IMR-90 (cell line): Measurements from ENCODE around the gene RIPOR3.

Experiments
- BHLHE40 ChIP-seq: fragments of 150-350 bp; IDR thresholded peaks from 2 replicates; pipeline ENCODE4 v1.6.1; 2016; ENCODE audit warnings: mild to moderate bottlenecking, low read depth, low read length
- CEBPB ChIP-seq: IDR thresholded peaks from 2 replicates; pipeline ENCODE4 v1.6.1; 2012; ENCODE audit warnings: low read depth, low read length, improper control_type of control experiment
- CHD1 ChIP-seq: IDR thresholded peaks from 2 replicates; pipeline ENCODE4 v1.6.1; 2012; ENCODE audit warnings: low read depth, low read length, improper control_type of control experiment
- MAZ ChIP-seq: IDR thresholded peaks from 2 replicates; pipeline ENCODE4 v1.6.1; 2012; ENCODE audit warnings: low read depth, mild to moderate bottlenecking, low read length, improper control_type of control experiment, moderate library complexity, borderline replicate concordance
- MXI1 ChIP-seq: IDR thresholded peaks from 2 replicates; pipeline ENCODE4 v1.6.1; 2012; ENCODE audit warnings: low read depth, mild to moderate bottlenecking, low read length, moderate library complexity, borderline replicate concordance
- NFE2L2 ChIP-seq: fragments of 150-350 bp; IDR thresholded peaks from 2 replicates; pipeline ENCODE4 v1.6.1; 2016; ENCODE audit warnings: low read depth, mild to moderate bottlenecking, low read length
- POLR2A ChIP-seq: IDR thresholded peaks from 2 replicates; pipeline ENCODE4 v1.6.1; 2012; ENCODE audit warnings: mild to moderate bottlenecking, low read depth, low read length
- RAD21 ChIP-seq: IDR thresholded peaks from 2 replicates; pipeline ENCODE4 v1.6.1; 2012; ENCODE audit warnings: low read length, improper control_type of control experiment
- RCOR1 ChIP-seq: IDR thresholded peaks from 2 replicates; pipeline ENCODE4 v1.6.1; 2012; ENCODE audit warnings: mild to moderate bottlenecking, low read length, improper control_type of control experiment; ENCODE audit not compliant: insufficient replicate concordance
- RFX5 ChIP-seq: IDR thresholded peaks from 2 replicates; pipeline ENCODE4 v1.8.0; 2012; ENCODE audit warnings: low read depth, mild to moderate bottlenecking, low read length, moderate library complexity
- TF ChIP-seq, protein P1 (sequence below): conservative IDR thresholded peaks from 2 replicates; pipeline ENCODE4 v1.5.1; 2012; ENCODE audit warnings: mild to moderate bottlenecking, low read depth, low read length, improper control_type of control experiment
- TF ChIP-seq, protein P2 (sequence below): fragments of 150-350 bp; IDR thresholded peaks from 2 replicates; pipeline ENCODE4 v1.6.1; 2017; ENCODE audit warnings: mild to moderate bottlenecking, antibody characterized with exemption, low read length, low read depth
- TF ChIP-seq, protein P3 (sequence below): fragments of 150-350 bp; IDR thresholded peaks from 2 replicates; pipeline ENCODE4 v1.6.1; 2016; ENCODE audit warnings: low read depth, mild to moderate bottlenecking, low read length, moderate library complexity, borderline replicate concordance

DNA sequence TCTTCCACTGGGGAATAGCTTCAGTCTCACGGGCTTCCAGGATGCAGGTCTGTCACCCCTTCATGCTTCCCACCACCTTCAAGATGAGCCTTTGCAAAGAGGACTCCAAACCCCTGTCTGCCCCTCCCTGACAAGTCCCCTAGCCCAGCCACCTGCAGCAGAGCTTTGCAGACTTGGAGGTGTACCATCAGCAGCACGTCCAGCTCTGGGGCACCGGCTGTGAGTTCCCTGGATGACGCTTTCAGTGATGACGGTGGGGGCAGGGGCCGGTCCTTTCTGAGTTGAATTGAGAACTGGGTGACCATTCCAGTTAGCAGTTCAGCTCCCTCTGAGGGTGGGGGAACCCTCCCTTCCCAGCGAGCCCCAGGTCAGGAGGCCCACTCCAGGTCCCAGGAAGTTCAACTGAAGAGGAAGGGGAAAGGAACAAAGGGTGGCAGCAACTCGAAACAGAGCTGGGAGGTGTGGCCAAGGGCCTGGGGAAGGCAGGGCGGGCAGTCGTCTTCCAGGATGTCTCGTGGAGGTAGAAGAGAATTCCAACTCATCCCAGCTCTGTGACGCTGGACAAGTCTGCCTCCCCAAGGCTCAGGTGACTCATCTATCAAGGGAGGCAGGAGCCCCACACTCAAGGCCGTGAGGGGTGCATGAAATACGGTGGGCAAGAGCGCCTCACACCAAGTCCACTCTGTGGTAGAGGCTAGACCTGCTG lies 95.2 kb downstream of the RIPOR3 start:
- no peak for TF ChIP-seq RCOR1
- no peak for TF ChIP-seq CHD1
- TF ChIP-seq, protein P1, sequence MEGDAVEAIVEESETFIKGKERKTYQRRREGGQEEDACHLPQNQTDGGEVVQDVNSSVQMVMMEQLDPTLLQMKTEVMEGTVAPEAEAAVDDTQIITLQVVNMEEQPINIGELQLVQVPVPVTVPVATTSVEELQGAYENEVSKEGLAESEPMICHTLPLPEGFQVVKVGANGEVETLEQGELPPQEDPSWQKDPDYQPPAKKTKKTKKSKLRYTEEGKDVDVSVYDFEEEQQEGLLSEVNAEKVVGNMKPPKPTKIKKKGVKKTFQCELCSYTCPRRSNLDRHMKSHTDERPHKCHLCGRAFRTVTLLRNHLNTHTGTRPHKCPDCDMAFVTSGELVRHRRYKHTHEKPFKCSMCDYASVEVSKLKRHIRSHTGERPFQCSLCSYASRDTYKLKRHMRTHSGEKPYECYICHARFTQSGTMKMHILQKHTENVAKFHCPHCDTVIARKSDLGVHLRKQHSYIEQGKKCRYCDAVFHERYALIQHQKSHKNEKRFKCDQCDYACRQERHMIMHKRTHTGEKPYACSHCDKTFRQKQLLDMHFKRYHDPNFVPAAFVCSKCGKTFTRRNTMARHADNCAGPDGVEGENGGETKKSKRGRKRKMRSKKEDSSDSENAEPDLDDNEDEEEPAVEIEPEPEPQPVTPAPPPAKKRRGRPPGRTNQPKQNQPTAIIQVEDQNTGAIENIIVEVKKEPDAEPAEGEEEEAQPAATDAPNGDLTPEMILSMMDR = no peak
- TF ChIP-seq CEBPB = no peak
- TF ChIP-seq POLR2A = no peak
- TF ChIP-seq NFE2L2 = no peak
- no peak for TF ChIP-seq MAZ
- no peak for TF ChIP-seq BHLHE40
- TF ChIP-seq, protein P2, sequence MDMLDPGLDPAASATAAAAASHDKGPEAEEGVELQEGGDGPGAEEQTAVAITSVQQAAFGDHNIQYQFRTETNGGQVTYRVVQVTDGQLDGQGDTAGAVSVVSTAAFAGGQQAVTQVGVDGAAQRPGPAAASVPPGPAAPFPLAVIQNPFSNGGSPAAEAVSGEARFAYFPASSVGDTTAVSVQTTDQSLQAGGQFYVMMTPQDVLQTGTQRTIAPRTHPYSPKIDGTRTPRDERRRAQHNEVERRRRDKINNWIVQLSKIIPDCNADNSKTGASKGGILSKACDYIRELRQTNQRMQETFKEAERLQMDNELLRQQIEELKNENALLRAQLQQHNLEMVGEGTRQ = no peak
- TF ChIP-seq RFX5 = no peak
- TF ChIP-seq, protein P3, sequence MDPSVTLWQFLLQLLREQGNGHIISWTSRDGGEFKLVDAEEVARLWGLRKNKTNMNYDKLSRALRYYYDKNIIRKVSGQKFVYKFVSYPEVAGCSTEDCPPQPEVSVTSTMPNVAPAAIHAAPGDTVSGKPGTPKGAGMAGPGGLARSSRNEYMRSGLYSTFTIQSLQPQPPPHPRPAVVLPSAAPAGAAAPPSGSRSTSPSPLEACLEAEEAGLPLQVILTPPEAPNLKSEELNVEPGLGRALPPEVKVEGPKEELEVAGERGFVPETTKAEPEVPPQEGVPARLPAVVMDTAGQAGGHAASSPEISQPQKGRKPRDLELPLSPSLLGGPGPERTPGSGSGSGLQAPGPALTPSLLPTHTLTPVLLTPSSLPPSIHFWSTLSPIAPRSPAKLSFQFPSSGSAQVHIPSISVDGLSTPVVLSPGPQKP = no peak
- no peak for TF ChIP-seq RAD21
- TF ChIP-seq MXI1 = no peak
